Fibroblast of villous mesenchyme (primary cell): Measurements from ENCODE around the gene NEMP1. TPM values are rescaled to one million over a fixed set of nuclear protein-coding genes. Genes with fewer than 3 reads are reported as not detected.
"Not testable (repeated sequence)": the region's sequence is repeated elsewhere in the genome, so short reads cannot be mapped to it uniquely, and the experiment has no call there.

Source experiments
- DNase-seq: peaks from one replicate; pipeline ENCODE4 v3.0.0-alpha.2; 2010; ENCODE audit warnings: low read depth
- H3K4me3 ChIP-seq: 2 replicates; pipeline ENCODE4 v1.5.1; 2011; ENCODE audit warnings: low read depth, mild to moderate bottlenecking, low read length
- total RNA-seq: library from RNA; depleted of rRNA; stranded (reverse); fragments of >200 nt; gene quantifications from 2 replicates; pipeline ENCODE4 v1.2.3, GENCODE V29; 2012
- TF ChIP-seq, protein P1 (sequence below): IDR thresholded peaks from 2 replicates; pipeline ENCODE4 v1.5.1; 2012; ENCODE audit warnings: low read depth, mild to moderate bottlenecking, low read length; ENCODE audit not compliant: insufficient read depth

Gene NEMP1
- total RNA-seq, 1 donor = 19.0 TPM

DNA sequence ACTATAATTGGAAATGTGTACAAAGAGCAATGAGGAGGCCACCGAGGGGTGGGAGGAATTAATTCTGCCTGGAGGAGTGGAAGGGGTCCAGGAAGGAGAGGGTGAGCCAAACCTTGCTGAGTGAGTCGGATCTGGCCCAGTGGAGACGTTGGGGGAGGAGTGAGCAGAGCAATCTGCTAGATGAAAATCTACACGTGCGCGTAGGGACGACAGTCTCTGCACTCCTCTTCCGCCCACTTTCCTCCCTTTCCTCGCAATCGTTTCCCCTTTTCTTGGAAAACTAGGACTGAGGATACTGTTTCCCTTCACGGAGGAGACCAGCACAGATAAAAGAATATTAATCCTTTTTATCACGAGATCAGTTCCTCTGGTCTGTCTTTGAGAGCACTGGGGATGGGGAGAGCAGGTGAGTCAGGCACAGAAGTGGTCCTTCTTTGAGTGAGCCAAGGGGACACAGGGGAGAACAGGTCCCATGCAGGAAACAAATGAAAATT, 7.5 kb upstream of the NEMP1 start:
- TF ChIP-seq, protein P1, sequence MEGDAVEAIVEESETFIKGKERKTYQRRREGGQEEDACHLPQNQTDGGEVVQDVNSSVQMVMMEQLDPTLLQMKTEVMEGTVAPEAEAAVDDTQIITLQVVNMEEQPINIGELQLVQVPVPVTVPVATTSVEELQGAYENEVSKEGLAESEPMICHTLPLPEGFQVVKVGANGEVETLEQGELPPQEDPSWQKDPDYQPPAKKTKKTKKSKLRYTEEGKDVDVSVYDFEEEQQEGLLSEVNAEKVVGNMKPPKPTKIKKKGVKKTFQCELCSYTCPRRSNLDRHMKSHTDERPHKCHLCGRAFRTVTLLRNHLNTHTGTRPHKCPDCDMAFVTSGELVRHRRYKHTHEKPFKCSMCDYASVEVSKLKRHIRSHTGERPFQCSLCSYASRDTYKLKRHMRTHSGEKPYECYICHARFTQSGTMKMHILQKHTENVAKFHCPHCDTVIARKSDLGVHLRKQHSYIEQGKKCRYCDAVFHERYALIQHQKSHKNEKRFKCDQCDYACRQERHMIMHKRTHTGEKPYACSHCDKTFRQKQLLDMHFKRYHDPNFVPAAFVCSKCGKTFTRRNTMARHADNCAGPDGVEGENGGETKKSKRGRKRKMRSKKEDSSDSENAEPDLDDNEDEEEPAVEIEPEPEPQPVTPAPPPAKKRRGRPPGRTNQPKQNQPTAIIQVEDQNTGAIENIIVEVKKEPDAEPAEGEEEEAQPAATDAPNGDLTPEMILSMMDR = no peak
- peak; percentile 29 for DNase-seq
- H3K4me3 ChIP-seq = peak overlapping the region; percentile 83

DNA sequence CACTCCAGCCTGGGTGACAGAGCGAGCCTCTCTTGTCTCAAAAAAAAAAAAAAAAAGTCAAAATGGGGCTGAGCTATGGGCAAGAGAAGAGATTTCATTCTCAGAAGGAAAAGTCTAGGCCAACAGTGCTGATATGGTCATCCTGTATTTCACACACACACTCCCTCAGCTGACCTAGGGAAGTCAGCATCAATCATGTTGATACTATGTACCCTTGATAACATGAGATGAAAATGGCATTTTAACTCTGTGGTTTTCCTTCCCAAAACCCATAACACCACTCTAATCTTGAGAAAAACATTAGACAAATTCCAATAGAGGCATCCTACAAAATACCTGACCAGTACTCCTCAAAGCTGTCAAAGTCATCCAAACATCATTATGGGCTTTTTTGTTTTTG, 2.3 kb upstream of the NEMP1 start:
- no peak overlapping the region for H3K4me3 ChIP-seq
- DNase-seq = no peak
- TF ChIP-seq, protein P1 = no peak

DNA sequence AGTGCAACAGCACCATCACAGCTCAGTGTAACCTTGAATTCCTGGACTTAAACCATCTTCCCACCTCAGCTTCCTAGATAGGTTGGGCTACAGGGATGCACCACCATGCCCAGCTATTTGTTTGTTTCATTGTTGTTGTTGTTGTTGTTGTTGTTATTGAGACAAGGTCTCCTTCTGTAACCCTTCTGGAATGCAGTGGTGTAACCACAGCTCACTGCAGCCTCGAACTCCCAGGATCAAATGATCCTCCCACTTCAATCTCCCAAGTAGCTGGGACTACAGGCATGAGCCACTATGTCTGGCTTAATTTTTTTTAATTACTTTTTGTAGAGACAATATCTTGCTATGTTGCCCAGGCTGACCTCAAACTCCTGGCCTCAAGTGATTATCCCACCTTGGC, 1.2 kb upstream of the NEMP1 start:
- TF ChIP-seq, protein P1 = no peak
- no peak for DNase-seq
- no peak overlapping the region for H3K4me3 ChIP-seq

DNA sequence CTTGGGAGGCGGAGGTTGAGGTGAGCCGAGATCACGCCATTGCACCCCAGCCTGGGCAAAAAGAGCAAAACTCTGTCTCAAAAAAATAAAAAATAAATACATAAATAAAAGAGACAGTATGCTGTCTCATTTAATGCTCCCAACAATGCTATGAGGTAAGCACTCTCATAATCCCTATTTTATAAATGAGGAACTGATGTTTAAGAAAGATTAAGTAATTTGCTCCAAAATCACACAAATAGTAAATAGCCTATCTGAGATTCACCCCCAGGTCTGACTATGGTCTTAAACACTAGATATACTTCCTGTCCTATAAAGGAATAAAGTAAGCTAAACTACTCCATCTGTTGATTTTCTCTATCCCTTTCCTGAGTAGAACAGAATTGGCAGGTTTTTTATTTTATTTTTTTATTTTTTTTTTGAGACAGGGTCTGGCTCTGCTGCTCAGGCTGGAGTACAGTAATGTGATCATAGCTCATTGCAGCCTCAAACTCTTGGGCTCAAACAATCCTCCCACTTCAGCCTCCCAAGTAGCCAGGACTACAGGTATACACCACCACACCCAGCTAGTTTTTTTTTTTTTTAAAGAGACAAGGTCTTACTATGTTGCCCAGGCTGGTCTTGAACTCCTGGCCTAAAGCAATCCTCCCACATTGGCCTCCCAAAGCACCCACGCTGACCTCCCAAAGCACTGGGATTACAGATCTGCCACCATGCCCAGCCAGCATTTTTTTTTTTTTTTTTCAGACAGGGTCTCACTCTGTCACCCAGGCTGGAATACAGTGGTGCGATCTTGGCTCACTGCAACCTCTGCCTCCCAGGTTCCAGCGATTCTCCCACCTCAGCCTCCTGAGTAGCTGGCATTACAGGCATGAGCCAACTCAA, 4.8 kb downstream of the NEMP1 start:
- not testable (repeated sequence) for DNase-seq, H3K4me3 ChIP-seq

DNA sequence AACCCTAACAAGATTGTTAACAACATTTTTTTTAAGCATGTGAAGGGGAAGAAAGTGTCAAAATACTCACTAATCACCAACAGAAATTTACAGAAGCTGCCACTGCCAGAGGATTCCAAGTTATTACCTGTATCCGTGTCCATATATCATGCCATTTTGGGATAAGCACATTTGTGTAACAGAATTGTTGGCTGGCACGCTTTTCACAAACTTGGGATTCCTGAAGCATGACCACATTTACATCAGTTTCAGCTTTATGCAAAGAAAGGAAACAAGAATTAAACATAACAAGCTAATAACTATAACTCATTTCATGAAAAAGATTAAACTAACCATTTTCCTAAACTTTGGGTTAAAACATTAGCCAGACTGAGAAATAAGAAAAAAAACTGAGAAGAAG, 5.9 kb downstream of the NEMP1 start:
- no peak overlapping the region for H3K4me3 ChIP-seq

DNA sequence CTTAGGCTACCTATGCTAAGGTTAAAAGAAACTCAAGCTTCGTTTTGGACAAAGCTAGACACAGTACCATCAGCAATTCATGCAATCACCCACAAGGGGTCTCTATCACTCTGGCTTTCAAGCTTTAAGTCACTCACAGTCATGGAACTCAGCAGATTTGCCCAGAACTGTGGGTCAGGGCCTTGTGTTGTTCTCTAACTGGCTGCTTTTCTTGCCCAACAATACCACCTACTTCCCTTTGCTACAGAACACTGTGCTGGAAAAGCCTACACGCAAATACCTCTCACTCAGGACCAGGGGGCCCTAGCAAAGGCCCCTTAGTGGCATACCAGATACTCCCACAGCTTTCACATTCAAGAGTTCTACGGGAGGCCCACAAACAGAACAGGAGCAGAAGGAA, 9.1 kb downstream of the NEMP1 start:
- TF ChIP-seq, protein P1 = peak; percentile 91
- no peak overlapping the region for H3K4me3 ChIP-seq
- peak; percentile 91 for DNase-seq

More for the DNA sequence above, 5.9 kb downstream of the NEMP1 start:
- TF ChIP-seq, protein P1 = no peak
- DNase-seq = no peak

DNA sequence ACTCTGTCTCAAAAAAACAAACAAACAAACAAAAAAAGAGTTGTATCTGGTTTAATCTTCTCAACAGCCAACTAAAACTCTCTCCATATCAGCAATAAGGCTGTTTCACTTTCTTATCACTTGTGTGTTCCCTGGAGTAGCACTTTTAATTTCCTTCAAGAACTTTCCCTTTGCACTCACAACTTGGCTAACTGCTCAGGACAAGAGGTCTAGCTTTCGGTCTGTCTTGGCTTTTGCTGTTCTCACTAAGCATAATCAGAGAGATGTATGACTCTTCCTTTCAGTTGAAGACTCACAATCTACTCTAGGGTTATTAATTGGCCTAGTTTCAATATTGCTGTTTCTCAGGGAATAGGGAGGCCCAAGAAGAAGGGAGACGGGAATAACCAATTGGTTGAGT, 12.3 kb downstream of the NEMP1 start:
- H3K4me3 ChIP-seq = no peak overlapping the region
- DNase-seq = no peak
- TF ChIP-seq, protein P1 = no peak
